Karpas-422 (cell line): ENCODE measurements around the gene BLOC1S2. TPM values are rescaled to one million over a fixed set of nuclear protein-coding genes. Genes with fewer than 3 reads are reported as not detected.

Experiments
- small RNA-seq: library from RNA; depleted of rRNA; stranded (forward); fragments of <200 nt; gene quantifications from one replicate; pipeline ENCODE3, GENCODE V24; 2014
- total RNA-seq: library from RNA; depleted of rRNA; stranded (reverse); fragments of >200 nt; shearing (Covaris generic); gene quantifications from 2 replicates; pipeline ENCODE4 v1.2.3, GENCODE V29; 2014; ENCODE audit warnings: low replicate concordance; rRNA removed

Gene BLOC1S2
- total RNA-seq, 1 experiment from 2014 or later: 121 TPM

Small RNAs within 50 kb of the gene (small RNA-seq; reads per million reads assigned to genes)
- gene RNU6-422P (not detected), gene SNORA12 (22.6 reads per million, percentile 97 among the genes with 10 or more reads in this experiment)

Other genes with a start within 250 kb of the BLOC1S2 start
- gene CPN1, start 204.8 kb downstream of the BLOC1S2 start, total RNA-seq: not detected in 2 replicates
- 8.3 and 9.0 TPM in 2 replicates for gene ERLIN1, start 100.7 kb downstream of the BLOC1S2 start, total RNA-seq
- gene CHUK, start 57.1 kb downstream of the BLOC1S2 start, total RNA-seq: 27.8 and 37.3 TPM in 2 replicates
- 40.8 and 47.2 TPM in 2 replicates for gene CWF19L1, start 19.0 kb downstream of the BLOC1S2 start, total RNA-seq
- 0.07 and 0.25 TPM in 2 replicates for gene PKD2L1, start 43.5 kb upstream of the BLOC1S2 start, total RNA-seq
- gene SCD, start 60.6 kb upstream of the BLOC1S2 start, total RNA-seq: 282 and 463 TPM in 2 replicates
- gene WNT8B, start 176.3 kb upstream of the BLOC1S2 start, total RNA-seq: not detected in 2 replicates
- 23.6 and 26.6 TPM in 2 replicates for gene SEC31B, start 233.2 kb upstream of the BLOC1S2 start, total RNA-seq
- 267 and 500 TPM in 2 replicates for gene NDUFB8, start 243.2 kb upstream of the BLOC1S2 start, total RNA-seq
- 14.8 and 19.2 TPM in 2 replicates for gene HIF1AN, start 249.3 kb upstream of the BLOC1S2 start, total RNA-seq